HepG2 (cell line): ENCODE data around the gene EHD1. TPM values are rescaled to one million over a fixed set of nuclear protein-coding genes. Genes with fewer than 3 reads are reported as not detected.

Source experiments
- ARNT ChIP-seq: fragments of 450-650 bp; IDR thresholded peaks from 2 replicates; pipeline ENCODE4 v1.6.1; 2017
- BRCA1 ChIP-seq: sonication (generic); formaldehyde crosslinking; IDR thresholded peaks from 2 replicates; pipeline ENCODE4 v1.4.0; 2020; ENCODE audit warnings: missing genetic modification reagents
- ETV6 ChIP-seq: sonication (generic); formaldehyde crosslinking; conservative IDR thresholded peaks from 2 replicates; pipeline ENCODE4 v1.4.0; 2020; ENCODE audit warnings: missing genetic modification reagents
- FOXO1 ChIP-seq: sonication (generic); formaldehyde crosslinking; IDR thresholded peaks from 2 replicates; pipeline ENCODE4 v1.4.0; 2020; ENCODE audit warnings: missing genetic modification reagents
- GATAD2A ChIP-seq: IDR thresholded peaks from 2 replicates; pipeline ENCODE4 v1.6.1; 2016
- IKZF4 ChIP-seq: sonication (generic); formaldehyde crosslinking; IDR thresholded peaks from 2 replicates; pipeline ENCODE4 v1.5.1; 2020; ENCODE audit warnings: borderline replicate concordance, mild to moderate bottlenecking, low read depth, missing genetic modification reagents; ENCODE audit errors: not compliant biosample characterization
- IRX3 ChIP-seq: sonication (generic); formaldehyde crosslinking; IDR thresholded peaks from 2 replicates; pipeline ENCODE4 v1.8.1; 2023; ENCODE audit warnings: mild to moderate bottlenecking, low read depth, missing genetic modification reagents, borderline replicate concordance
- KDM1A ChIP-seq: IDR thresholded peaks from 2 replicates; pipeline ENCODE4 v1.6.1; 2016; ENCODE audit warnings: missing compliant biosample characterization
- KLF16 ChIP-seq, 2 experiments: sonication (generic) in 1 of 2; formaldehyde crosslinking in 1 of 2; IDR thresholded peaks; 2 replicates each; pipeline versions ENCODE4 v1.6.1 to v1.8.0; 2016 to 2023; ENCODE audit warnings: missing genetic modification reagents in 2 of 2, missing compliant biosample characterization in 1 of 2
- MBD4 ChIP-seq: IDR thresholded peaks from 2 replicates; pipeline ENCODE4 v1.6.1; 2012; ENCODE audit warnings: low read length, inconsistent platforms, borderline replicate concordance
- MED8 ChIP-seq: sonication (generic); formaldehyde crosslinking; IDR thresholded peaks from 2 replicates; pipeline ENCODE4 v1.8.1; 2023; ENCODE audit warnings: mild to moderate bottlenecking, missing genetic modification reagents; ENCODE audit not compliant: insufficient replicate concordance
- ZC3H4 ChIP-seq: sonication (generic); formaldehyde crosslinking; IDR thresholded peaks from 2 replicates; pipeline ENCODE4 v1.4.0; 2020; ENCODE audit warnings: missing genetic modification reagents, borderline replicate concordance
- ZFAT ChIP-seq: sonication (generic); formaldehyde crosslinking; conservative IDR thresholded peaks from 2 replicates; pipeline ENCODE4 v1.8.1; 2023; ENCODE audit warnings: missing genetic modification reagents, inconsistent platforms
- ZFP90 ChIP-seq: sonication (generic); formaldehyde crosslinking; IDR thresholded peaks from 2 replicates; pipeline ENCODE4 v1.8.0; 2022; ENCODE audit warnings: missing genetic modification reagents, mild to moderate bottlenecking, inconsistent platforms, borderline replicate concordance
- ZKSCAN1 ChIP-seq: fragments of 150-350 bp; IDR thresholded peaks from 2 replicates; pipeline ENCODE4 v1.6.1; 2014; ENCODE audit warnings: low read length
- ZNF230 ChIP-seq: sonication (generic); formaldehyde crosslinking; IDR thresholded peaks from 2 replicates; pipeline ENCODE4 v1.4.0; 2020; ENCODE audit warnings: mild to moderate bottlenecking, missing genetic modification reagents
- ZNF296 ChIP-seq: sonication (generic); formaldehyde crosslinking; conservative IDR thresholded peaks from 2 replicates; pipeline ENCODE4 v1.5.0; 2020; ENCODE audit warnings: mild to moderate bottlenecking, missing genetic modification reagents
- ZNF30 ChIP-seq: sonication (generic); formaldehyde crosslinking; IDR thresholded peaks from 2 replicates; pipeline ENCODE4 v1.5.0; 2020; ENCODE audit warnings: mild to moderate bottlenecking, missing genetic modification reagents
- ZNF430 ChIP-seq: sonication (generic); formaldehyde crosslinking; IDR thresholded peaks from 2 replicates; pipeline ENCODE4 v1.9.0; 2021; ENCODE audit warnings: mild to moderate bottlenecking, missing genetic modification reagents
- ZNF609 ChIP-seq: sonication (generic); formaldehyde crosslinking; IDR thresholded peaks from 2 replicates; pipeline ENCODE4 v1.4.0; 2020; ENCODE audit warnings: mild to moderate bottlenecking, missing genetic modification reagents, borderline replicate concordance
- ZNF614 ChIP-seq: IDR thresholded peaks from 2 replicates; pipeline ENCODE4 v1.6.1; 2018; ENCODE audit warnings: missing biosample characterization, missing genetic modification reagents, inconsistent platforms, borderline replicate concordance
- ZNF615 ChIP-seq: sonication (generic); formaldehyde crosslinking; IDR thresholded peaks from 2 replicates; pipeline ENCODE4 v1.5.0; 2020; ENCODE audit warnings: mild to moderate bottlenecking, missing genetic modification reagents, borderline replicate concordance
- ZNF773 ChIP-seq: sonication (generic); formaldehyde crosslinking; IDR thresholded peaks from 2 replicates; pipeline ENCODE4 v1.4.0; 2020; ENCODE audit warnings: missing genetic modification reagents, borderline replicate concordance
- ZNF839 ChIP-seq: sonication (generic); formaldehyde crosslinking; IDR thresholded peaks from 2 replicates; pipeline ENCODE4 v1.4.0; 2020; ENCODE audit warnings: missing genetic modification reagents, mild to moderate bottlenecking, borderline replicate concordance
- polyA plus RNA-seq, 8 experiments: library from polyadenylated mRNA; depleted of rRNA in 3 of 8; stranded (reverse) in 7 of 8; unstranded in 1 of 8; fragments of >200 nt; fragmentation: Illumina TruSeq in 4 of 8; extraction: Trizol in 4 of 8; gene quantifications; 2 replicates each; pipeline versions ENCODE4 v1.2.1 to v1.2.3, GENCODE V29; 2011 to 2016; ENCODE audit warnings: low read depth in 4 of 8, missing spikeins in 1 of 8, mixed read lengths in 1 of 8; ENCODE audit not compliant: insufficient read depth in 1 of 8
- total RNA-seq, 5 experiments: library from RNA; depleted of rRNA; stranded (reverse); fragments of >200 nt; fragmentation: Illumina TruSeq; extraction: Trizol; gene quantifications; 2 replicates each; pipeline ENCODE4 v1.2.3, GENCODE V29; 2016; ENCODE audit warnings: low read depth in 1 of 5
- TF ChIP-seq, protein P1 (sequence below), 2 experiments: fragments of 450-650 bp in 1 of 2; sonication (generic) in 1 of 2; formaldehyde crosslinking; IDR thresholded peaks; 2 replicates each; pipeline versions ENCODE4 v1.5.0 to v1.8.0; 2020 to 2022; ENCODE audit warnings: mild to moderate bottlenecking in 1 of 2, missing genetic modification reagents in 1 of 2

EHD1 gene
- total and polyA plus RNA-seq, 2 of the 13 experiments (the other 11 are each of a cell fraction or from before 2014, with no cell fraction given), result 23.6 to 26.6 TPM

DNA sequence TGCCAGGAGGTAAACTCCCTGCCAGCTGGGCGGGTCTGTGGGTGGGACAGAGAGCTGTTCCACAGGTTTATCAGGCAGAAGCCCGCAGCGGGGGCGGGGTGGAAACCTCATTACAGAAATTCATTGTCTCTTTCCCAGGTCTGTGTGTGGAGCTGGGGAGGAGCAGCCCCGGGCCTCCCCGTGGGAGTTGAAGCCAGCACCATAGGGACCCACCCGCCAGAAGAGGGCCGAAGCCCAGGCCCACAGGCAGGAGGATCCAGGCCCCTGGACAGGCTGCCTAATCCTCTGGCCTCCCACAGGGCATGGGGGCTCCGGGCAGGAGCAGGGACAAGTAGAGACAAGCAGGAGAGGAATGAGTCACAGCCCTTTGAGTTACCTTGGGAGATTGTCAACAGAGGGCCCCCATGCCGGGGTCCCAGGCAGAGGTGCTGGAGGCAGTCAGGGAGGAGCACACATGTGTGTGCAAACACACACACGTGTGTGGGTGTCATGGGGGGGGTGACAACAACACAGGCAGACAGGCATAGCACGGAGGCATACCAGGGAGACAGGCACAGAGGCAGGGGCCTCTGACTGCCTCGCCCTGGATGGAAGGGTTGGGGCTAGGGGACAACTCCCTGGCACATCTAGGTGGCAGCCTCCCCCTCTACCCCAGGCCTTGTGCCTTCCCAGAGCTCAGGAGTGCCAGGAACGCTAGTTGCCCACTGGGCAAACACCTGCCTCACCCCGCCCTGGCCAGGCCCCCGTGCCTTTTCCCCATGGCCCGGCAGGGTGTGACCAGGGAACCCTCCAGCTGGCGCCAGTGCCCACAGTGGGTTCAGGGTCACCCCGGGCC is 35.4 kb downstream of the EHD1 start (continued):
- TF ChIP-seq, protein P1, sequence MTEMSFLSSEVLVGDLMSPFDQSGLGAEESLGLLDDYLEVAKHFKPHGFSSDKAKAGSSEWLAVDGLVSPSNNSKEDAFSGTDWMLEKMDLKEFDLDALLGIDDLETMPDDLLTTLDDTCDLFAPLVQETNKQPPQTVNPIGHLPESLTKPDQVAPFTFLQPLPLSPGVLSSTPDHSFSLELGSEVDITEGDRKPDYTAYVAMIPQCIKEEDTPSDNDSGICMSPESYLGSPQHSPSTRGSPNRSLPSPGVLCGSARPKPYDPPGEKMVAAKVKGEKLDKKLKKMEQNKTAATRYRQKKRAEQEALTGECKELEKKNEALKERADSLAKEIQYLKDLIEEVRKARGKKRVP (CRISPR knock-in tag; IDR thresholded peaks at IDR 0.05), result no peak
- TF ChIP-seq ZKSCAN1 (no peak), IKZF4 (CRISPR knock-in tag) (no peak), ZNF230 (CRISPR knock-in tag) (0 out of 2 replicates have a peak, but pooled peaks have one; percentile 39), IRX3 (CRISPR knock-in tag) (no peak), ZFAT (CRISPR knock-in tag) (no peak), ZFP90 (CRISPR knock-in tag) (no peak), ZNF614 (no peak), ETV6 (no peak), ZNF430 (CRISPR knock-in tag) (no peak), ZNF615 (CRISPR knock-in tag) (no peak), ARNT (no peak), BRCA1 (no peak), ZNF773 (no peak), KDM1A (CRISPR knock-in tag) (no peak), ZC3H4 (CRISPR knock-in tag) (no peak), MED8 (CRISPR knock-in tag) (no peak), ZNF839 (CRISPR knock-in tag) (no peak), GATAD2A (CRISPR knock-in tag) (peak; percentile 68), ZNF296 (CRISPR knock-in tag) (no peak), FOXO1 (CRISPR knock-in tag) (peak; percentile 43), ZNF30 (no peak), MBD4 (no peak), KLF16 (CRISPR knock-in tag; IDR thresholded peaks at IDR 0.05) (no peak), ZNF609 (CRISPR knock-in tag) (peak; percentile 40; the same call in 1 of the 2 replicates)
